Sigmoid colon (tissue), 7 donors: ENCODE results near the gene MACROD2. TPM values are rescaled to one million over a fixed set of nuclear protein-coding genes. Genes with fewer than 3 reads are reported as not detected.

Source experiments
- DNase-seq: peaks from one replicate; pipeline ENCODE4 v3.0.0-alpha.2; 2019
- H3K27ac ChIP-seq, 4 donors: fragments of 200-600 bp; sonication (generic); one replicate each; pipeline ENCODE4 v1.5.1; 2016 to 2019; ENCODE audit warnings: mild to moderate bottlenecking in 1 of 4
- H3K27me3 ChIP-seq, 3 donors: fragments of 200-600 bp; sonication (generic); one replicate each; pipeline ENCODE4 v1.5.1; 2019; ENCODE audit warnings: mild to moderate bottlenecking in 1 of 3
- H3K36me3 ChIP-seq, 4 donors: fragments of 200-600 bp; sonication (generic); one replicate each; pipeline ENCODE4 v1.5.1; 2016 to 2019
- H3K4me1 ChIP-seq, 4 donors: fragments of 200-600 bp; sonication (generic); one replicate each; pipeline ENCODE4 v1.5.1; 2017 to 2019
- H3K4me3 ChIP-seq, 4 donors: fragments of 200-600 bp; sonication (generic); one replicate each; pipeline ENCODE4 v1.5.1; 2017 to 2019; ENCODE audit warnings: mild to moderate bottlenecking in 2 of 4, moderate library complexity in 1 of 4
- H3K9me3 ChIP-seq, 4 donors: fragments of 200-600 bp in 3 of 4; sonication (generic) in 3 of 4; one replicate each; pipeline versions ENCODE4 v1.5.1 to v1.6.1; 2013 to 2019
- EP300 ChIP-seq, 4 donors: sonication (generic); formaldehyde crosslinking; IDR thresholded peaks; one replicate each; pipeline ENCODE4 v1.6.1; 2017; ENCODE audit warnings: antibody characterized with exemption in 4 of 4
- POLR2A ChIP-seq, 2 donors: fragments of 450-650 bp; IDR thresholded peaks; one replicate each; pipeline ENCODE4 v1.6.1; 2016; ENCODE audit warnings: antibody characterized with exemption in 2 of 2, mild to moderate bottlenecking in 2 of 2, moderate library complexity in 2 of 2
- POLR2AphosphoS5 ChIP-seq, 4 donors: sonication (generic); formaldehyde crosslinking; IDR thresholded peaks; one replicate each; pipeline ENCODE4 v1.6.1; 2017; ENCODE audit warnings: antibody characterized with exemption in 4 of 4
- WGBS, 2 donors: extraction: QIAGEN DNeasy Blood & Tissue Kit; methylation state at CpG; one replicate each; pipeline ENCODE4 v1.1.7; 2013; 5-methylcytosine and 5-hydroxymethylcytosine counted together
- intact Hi-C: fragments of 100-400 bp; cut with DNase I; formaldehyde crosslinking; loops from one replicate; pipeline ENCODE4 v1.15.1; 2023
- polyA plus RNA-seq, 3 donors: library from polyadenylated mRNA; stranded (reverse); fragments of 200-250 nt; gene quantifications; one replicate each; pipeline ENCODE4 v1.2.3, GENCODE V29; 2013
- total RNA-seq, 4 donors: library from RNA; depleted of rRNA; stranded (reverse); fragments of >200 nt; gene quantifications; one replicate each; pipeline ENCODE4 v1.1.0, GENCODE V29; 2016
- TF ChIP-seq, protein P1 (sequence below), 4 experiments: fragments of 450-650 bp in 3 of 4; fragments of 200-600 bp in 1 of 4; IDR thresholded peaks; one replicate each; pipeline ENCODE4 v1.5.1; 2016 to 2019; ENCODE audit warnings: antibody characterized with exemption in 4 of 4, mild to moderate bottlenecking in 3 of 4, moderate library complexity in 2 of 4
- donor health status: healthy with polysubstance abuse.
- donor health status: Bipolar disorder and iron deficiency.
- donor health status: healthy.

MACROD2 gene
- total and polyA plus RNA-seq, 7 donors, result 1.2 to 22.4 (median 5.8) TPM

DNA sequence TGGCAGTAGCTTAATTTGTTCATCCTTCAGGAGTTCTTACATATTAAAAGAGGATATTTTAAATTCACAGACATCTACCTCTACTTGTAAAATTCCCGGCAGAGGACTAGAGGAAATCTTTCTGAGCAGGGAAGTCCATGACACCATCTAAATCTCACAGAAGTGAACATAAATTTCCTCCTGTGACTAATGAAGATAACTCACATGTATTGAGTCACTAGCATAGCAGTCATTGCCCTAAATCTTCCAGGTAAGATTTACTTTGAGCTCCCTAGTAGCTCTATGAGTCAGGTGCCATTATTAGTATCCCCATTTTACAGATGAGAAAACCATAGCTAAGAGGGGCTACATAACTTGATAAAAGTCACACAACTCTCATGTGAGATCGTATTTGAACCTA lies 1400.7 kb downstream of the MACROD2 start:
- DNase-seq, result no peak
- no peaks in the 10 kb centered on the region for H3K9me3 ChIP-seq
- H3K4me3 ChIP-seq, result no peak overlapping the region
- no peak overlapping the region for H3K27ac ChIP-seq
- no peaks in the 10 kb centered on the region for H3K27me3 ChIP-seq
- intact Hi-C loops, result no loop called here
- WGBS, 2 donors, result 93 to 95% methylated on average over 2 of the region's 2 CpGs
- no peaks in the 10 kb centered on the region for H3K4me1 ChIP-seq
- TF ChIP-seq, protein P1, sequence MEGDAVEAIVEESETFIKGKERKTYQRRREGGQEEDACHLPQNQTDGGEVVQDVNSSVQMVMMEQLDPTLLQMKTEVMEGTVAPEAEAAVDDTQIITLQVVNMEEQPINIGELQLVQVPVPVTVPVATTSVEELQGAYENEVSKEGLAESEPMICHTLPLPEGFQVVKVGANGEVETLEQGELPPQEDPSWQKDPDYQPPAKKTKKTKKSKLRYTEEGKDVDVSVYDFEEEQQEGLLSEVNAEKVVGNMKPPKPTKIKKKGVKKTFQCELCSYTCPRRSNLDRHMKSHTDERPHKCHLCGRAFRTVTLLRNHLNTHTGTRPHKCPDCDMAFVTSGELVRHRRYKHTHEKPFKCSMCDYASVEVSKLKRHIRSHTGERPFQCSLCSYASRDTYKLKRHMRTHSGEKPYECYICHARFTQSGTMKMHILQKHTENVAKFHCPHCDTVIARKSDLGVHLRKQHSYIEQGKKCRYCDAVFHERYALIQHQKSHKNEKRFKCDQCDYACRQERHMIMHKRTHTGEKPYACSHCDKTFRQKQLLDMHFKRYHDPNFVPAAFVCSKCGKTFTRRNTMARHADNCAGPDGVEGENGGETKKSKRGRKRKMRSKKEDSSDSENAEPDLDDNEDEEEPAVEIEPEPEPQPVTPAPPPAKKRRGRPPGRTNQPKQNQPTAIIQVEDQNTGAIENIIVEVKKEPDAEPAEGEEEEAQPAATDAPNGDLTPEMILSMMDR (IDR thresholded peaks at IDR 0.05), result no peak
- TF ChIP-seq POLR2AphosphoS5 (IDR thresholded peaks at IDR 0.05) (no peak), POLR2A (IDR thresholded peaks at IDR 0.05) (no peak), EP300 (IDR thresholded peaks at IDR 0.05) (no peak)
- no peaks in the 10 kb centered on the region for H3K36me3 ChIP-seq

DNA sequence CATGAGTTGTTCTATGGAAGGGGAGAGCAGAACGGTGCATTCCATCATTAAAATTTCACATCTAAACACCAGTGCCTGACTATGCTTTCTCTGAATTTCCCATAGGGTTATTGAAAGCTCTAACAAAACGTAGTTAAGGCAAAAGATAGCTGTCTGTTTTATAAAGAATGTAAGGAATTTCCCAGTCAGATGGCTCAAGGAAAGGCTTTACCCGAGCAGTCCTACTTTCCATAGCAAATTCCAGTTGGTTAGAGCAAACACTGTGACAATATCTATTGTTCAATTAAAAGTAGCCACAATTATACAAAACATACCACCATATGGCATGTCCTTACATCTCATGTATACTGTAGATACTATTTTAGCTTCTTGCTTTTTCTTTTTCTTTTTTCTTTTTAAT lies 1401.6 kb downstream of the MACROD2 start:
- Histone ChIP-seq H3K36me3 (no peaks in the 10 kb centered on the region), H3K4me3 (no peak overlapping the region), H3K4me1 (no peaks in the 10 kb centered on the region), H3K27ac (no peak overlapping the region), H3K9me3 (no peaks in the 10 kb centered on the region), H3K27me3 (no peaks in the 10 kb centered on the region)
- intact Hi-C loops, result no loop called here
- TF ChIP-seq EP300 (IDR thresholded peaks at IDR 0.05) (no peak), POLR2A (IDR thresholded peaks at IDR 0.05) (no peak), POLR2AphosphoS5 (IDR thresholded peaks at IDR 0.05) (no peak)
- TF ChIP-seq, protein P1 (IDR thresholded peaks at IDR 0.05), result no peak
- DNase-seq, result no peak
- 72 to 84% methylated on average over 3 of the region's 3 CpGs for WGBS, 2 donors

GRCh38 chr20:15399781-15400180 lies 1404.5 kb downstream of the MACROD2 start:
- no peak for DNase-seq
- H3K27ac ChIP-seq, result no peak overlapping the region
- intact Hi-C loops, result no loop called here
- H3K9me3 ChIP-seq, result peaks cover 0 to 3% (median 0%) of the 10 kb centered on the region in 4 donors
- no peaks in the 10 kb centered on the region for H3K36me3 ChIP-seq
- no peak overlapping the region for H3K4me3 ChIP-seq
- WGBS, 2 donors, result 74 to 83% methylated on average over 2 of the region's 2 CpGs
- no peaks in the 10 kb centered on the region for H3K4me1 ChIP-seq
- H3K27me3 ChIP-seq, result no peaks in the 10 kb centered on the region
- TF ChIP-seq EP300 (IDR thresholded peaks at IDR 0.05) (no peak), POLR2A (IDR thresholded peaks at IDR 0.05) (no peak), POLR2AphosphoS5 (IDR thresholded peaks at IDR 0.05) (no peak)
- TF ChIP-seq, protein P1 (IDR thresholded peaks at IDR 0.05), result no peak

DNA sequence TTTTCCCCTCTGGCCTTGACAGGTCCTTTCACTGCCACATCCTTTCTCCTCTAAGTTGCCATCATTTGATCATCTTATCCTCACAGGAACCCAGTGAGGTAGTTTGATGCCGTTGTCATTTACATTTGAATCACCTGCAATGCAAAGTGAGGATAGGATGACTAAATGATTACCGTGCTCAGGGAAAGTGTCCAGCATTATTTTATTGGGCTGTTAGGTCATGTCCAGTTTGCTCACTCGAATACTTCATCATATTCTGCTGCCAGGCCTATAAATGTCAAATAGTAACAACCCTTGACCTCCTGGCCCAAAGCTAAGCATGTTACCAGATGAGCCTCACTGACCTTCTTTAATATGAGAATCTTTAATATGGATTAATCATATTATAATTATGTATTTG lies 1410.8 kb downstream of the MACROD2 start:
- intact Hi-C loops, result no loop called here
- Histone ChIP-seq H3K4me3 (no peak overlapping the region), H3K4me1 (no peaks in the 10 kb centered on the region), H3K27me3 (no peaks in the 10 kb centered on the region), H3K36me3 (no peaks in the 10 kb centered on the region), H3K27ac (no peak overlapping the region), H3K9me3 (peaks cover 0 to 3% (median 0%) of the 10 kb centered on the region in 4 donors)
- TF ChIP-seq EP300 (IDR thresholded peaks at IDR 0.05) (no peak), POLR2A (IDR thresholded peaks at IDR 0.05) (no peak), POLR2AphosphoS5 (IDR thresholded peaks at IDR 0.05) (no peak)
- DNase-seq, result no peak
- 51 to 66% methylated on average over 3 of the region's 3 CpGs for WGBS, 2 donors

DNA sequence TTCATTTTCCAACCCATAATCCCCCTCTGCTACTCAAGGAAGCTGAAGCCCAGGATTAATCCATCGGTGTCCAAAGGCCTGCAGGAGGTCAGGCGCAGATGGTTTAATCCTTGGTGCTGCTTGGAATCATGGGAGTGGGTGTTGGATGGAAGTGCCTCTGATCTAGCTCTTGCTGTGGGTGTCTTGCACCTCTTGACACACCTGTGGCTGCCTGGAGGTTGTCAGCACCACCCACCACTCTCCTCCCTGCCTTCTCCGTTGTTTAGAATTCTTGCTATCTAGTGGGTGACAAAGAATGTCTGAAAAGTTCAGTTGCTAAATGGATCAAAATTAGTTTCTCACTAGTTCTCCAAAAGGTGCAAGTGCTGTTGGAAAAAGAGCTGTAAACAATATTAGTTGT lies 1416.5 kb downstream of the MACROD2 start:
- Histone ChIP-seq H3K27me3 (no peaks in the 10 kb centered on the region), H3K4me3 (no peak overlapping the region), H3K4me1 (no peaks in the 10 kb centered on the region), H3K27ac (no peak overlapping the region), H3K36me3 (no peaks in the 10 kb centered on the region), H3K9me3 (no peaks in the 10 kb centered on the region)
- DNase-seq, result no peak
- TF ChIP-seq EP300 (IDR thresholded peaks at IDR 0.05) (no peak), POLR2AphosphoS5 (IDR thresholded peaks at IDR 0.05) (no peak), POLR2A (IDR thresholded peaks at IDR 0.05) (no peak)
- TF ChIP-seq, protein P1 (IDR thresholded peaks at IDR 0.05), result no peak
- 82 to 88% methylated on average over 3 of the region's 3 CpGs for WGBS, 2 donors
- intact Hi-C loops, result no loop called here
